Stimulated activated CD4-positive, alpha-beta T cell treated with anti-CD3 and anti-CD28 coated beads, TNF-alpha, amount 100 ng/mL, for 1 hour (primary cell): ENCODE data around the gene SPATA22.
"Not testable (repeated sequence)": the region's sequence is repeated elsewhere in the genome, so short reads cannot be mapped to it uniquely, and the experiment has no call there.

ENCODE experiments used
- DNase-seq, 3 donors: peaks; one replicate each; pipeline ENCODE4 v3.0.0-alpha.2; 2020; ENCODE audit warnings: low read depth in 3 of 3, low spot score in 1 of 3

SPATA22 gene

GRCh38 chr17:3475251-3475685 lies 3.6 kb upstream of the SPATA22 start:
- no peak for DNase-seq

- DNase-seq = no peak
Observed at GRCh38 chr17:3474212-3474611, 2.6 kb upstream of the SPATA22 start.

GRCh38 chr17:3472137-3472536 lies 518 bp upstream of the SPATA22 start:
- no peak for DNase-seq

GRCh38 chr17:3469529-3469928 lies 2.1 kb downstream of the SPATA22 start:
- no peak for DNase-seq

- not testable (repeated sequence) for DNase-seq
Observed at GRCh38 chr17:3466355-3466754, 5.3 kb downstream of the SPATA22 start.

GRCh38 chr17:3448059-3448665 lies 23.5 kb downstream of the SPATA22 start:
- no peak for DNase-seq

- DNase-seq = no peak
Observed at GRCh38 chr17:3447625-3448024, 24.0 kb downstream of the SPATA22 start.

GRCh38 chr17:3440451-3440850 lies 31.2 kb downstream of the SPATA22 start:
- no peak for DNase-seq

GRCh38 chr17:3438368-3438767 lies 33.3 kb downstream of the SPATA22 start:
- DNase-seq = no peak

GRCh38 chr17:3433741-3434140 lies 37.9 kb downstream of the SPATA22 start, which contains the start of gene OR1E2:
Gene OR1E2 (minus strand): TSS chr17:3433841. CDS start chr17:3433841, 0 bp downstream.
- no peak for DNase-seq

GRCh38 chr17:3433215-3433614 lies 38.4 kb downstream of the SPATA22 start:
- DNase-seq = peak in 1 of 3 donors; percentile 3

GRCh38 chr17:3418222-3418621 lies 53.4 kb downstream of the SPATA22 start:
- no peak for DNase-seq

- DNase-seq = no peak
Observed at GRCh38 chr17:3415610-3416009, 56.0 kb downstream of the SPATA22 start.

- DNase-seq = not testable (repeated sequence)
Observed at GRCh38 chr17:3412216-3412615, 59.4 kb downstream of the SPATA22 start.

- no peak for DNase-seq
Observed at GRCh38 chr17:3411070-3411469, 60.5 kb downstream of the SPATA22 start, which contains the start of gene OR3A3. Gene OR3A3 (plus strand): TSS chr17:3411370.

- DNase-seq = not testable (repeated sequence)
Observed at GRCh38 chr17:3403856-3404255, 67.8 kb downstream of the SPATA22 start.

GRCh38 chr17:3401786-3402185 lies 69.8 kb downstream of the SPATA22 start:
- no peak for DNase-seq

- DNase-seq = no peak
Observed at GRCh38 chr17:3400055-3400454, 71.6 kb downstream of the SPATA22 start.

- no peak for DNase-seq
Observed at GRCh38 chr17:3398310-3398709, 73.3 kb downstream of the SPATA22 start, which contains the start of gene OR1E1. Gene OR1E1 (minus strand): TSS chr17:3398410. CDS start chr17:3398410, 0 bp downstream.

- not testable (repeated sequence) for DNase-seq
Observed at GRCh38 chr17:3397801-3398200, 73.8 kb downstream of the SPATA22 start.
